HG03558 (cell line): Measurements from ENCODE around the gene AHCYL1.
"Not testable (repeated sequence)": the region's sequence is repeated elsewhere in the genome, so short reads cannot be mapped to it uniquely, and the experiment has no call there.

Experiments used
- ATAC-seq: cut with Tn5 transposase; IDR thresholded peaks from one replicate; pipeline ENCODE4 v1.9.1; 2021; ENCODE audit warnings: moderate number of reproducible peaks; ENCODE audit not compliant: unreplicated experiment; ENCODE audit errors: extremely low read depth

The AHCYL1 gene

GRCh38 chr1:109994654-109995053 is 10.1 kb downstream of the AHCYL1 start:
- no peak for ATAC-seq

GRCh38 chr1:109995536-109995935 is 11.0 kb downstream of the AHCYL1 start:
- ATAC-seq = no peak

DNA sequence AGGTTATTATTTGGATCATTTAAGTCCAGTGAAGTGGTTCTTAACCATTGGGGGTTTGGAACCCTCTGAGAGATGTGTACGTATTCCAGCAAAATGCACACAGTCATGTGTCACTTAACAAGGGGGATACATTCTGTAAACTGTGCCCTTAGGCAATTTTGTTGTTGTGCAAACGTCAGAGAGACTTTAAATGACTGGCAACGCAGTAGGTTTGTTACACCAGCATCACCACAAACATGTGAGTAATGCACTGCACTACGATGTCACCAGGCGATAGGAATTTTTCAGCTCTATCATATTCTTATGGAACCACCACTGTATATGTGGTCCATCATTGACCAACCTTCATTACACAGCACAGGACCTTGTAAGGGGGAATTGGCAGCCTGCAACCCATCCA is 11.9 kb downstream of the AHCYL1 start:
- no peak for ATAC-seq

DNA sequence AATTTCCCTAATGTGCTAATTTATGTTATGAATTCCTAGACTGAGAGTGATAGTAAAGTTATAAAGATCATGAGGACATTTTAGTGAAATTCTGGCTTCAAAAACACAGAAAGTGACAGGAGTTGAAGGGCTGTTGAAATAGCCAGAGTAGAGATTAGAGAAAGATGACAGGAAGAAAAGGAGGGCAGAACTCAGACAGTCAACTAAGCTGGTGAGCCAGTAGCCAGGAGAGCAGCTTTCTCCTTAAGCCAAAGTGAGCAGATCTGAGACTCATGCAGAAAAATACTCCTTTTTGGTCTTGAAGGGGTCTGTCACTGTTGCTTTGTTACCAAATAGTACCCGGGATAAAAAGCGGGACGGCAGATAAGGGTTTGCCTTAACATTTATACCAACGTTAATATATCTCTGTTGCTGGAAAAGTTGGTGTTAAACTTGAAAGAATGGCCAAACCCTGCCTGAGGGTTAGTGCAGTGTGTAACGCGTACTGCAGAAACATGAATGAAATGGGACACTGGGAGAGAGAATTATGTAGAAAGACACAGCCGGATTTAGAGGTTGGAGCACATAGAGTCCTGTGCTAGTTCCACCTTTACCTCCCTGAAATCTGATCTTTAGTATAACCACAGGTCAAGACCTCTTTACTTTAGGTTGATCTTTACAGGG is 12.8 kb downstream of the AHCYL1 start:
- ATAC-seq = no peak

DNA sequence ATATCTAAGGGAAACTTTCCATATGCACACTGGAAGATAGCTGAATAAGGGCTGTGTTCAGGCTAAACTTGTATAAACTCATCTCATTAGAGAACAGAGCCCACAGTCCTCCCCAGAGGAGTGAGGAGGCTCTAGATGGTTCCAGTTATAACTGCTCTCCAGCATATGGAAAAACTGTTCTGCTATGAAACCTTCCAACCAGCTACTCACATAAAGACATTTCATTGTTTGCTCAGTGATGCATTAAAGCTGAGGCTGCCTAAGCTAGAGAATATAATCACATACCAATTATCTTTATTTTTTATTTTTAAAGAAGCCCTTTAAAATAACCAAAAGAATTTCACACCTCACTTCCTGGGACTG is 13.3 kb downstream of the AHCYL1 start:
- no peak for ATAC-seq

GRCh38 chr1:110002695-110003094 is 18.1 kb downstream of the AHCYL1 start:
- no peak for ATAC-seq

- no peak for ATAC-seq
These were observed 19.3 kb downstream of the AHCYL1 start for GRCh38 chr1:110003747-110004428.

DNA sequence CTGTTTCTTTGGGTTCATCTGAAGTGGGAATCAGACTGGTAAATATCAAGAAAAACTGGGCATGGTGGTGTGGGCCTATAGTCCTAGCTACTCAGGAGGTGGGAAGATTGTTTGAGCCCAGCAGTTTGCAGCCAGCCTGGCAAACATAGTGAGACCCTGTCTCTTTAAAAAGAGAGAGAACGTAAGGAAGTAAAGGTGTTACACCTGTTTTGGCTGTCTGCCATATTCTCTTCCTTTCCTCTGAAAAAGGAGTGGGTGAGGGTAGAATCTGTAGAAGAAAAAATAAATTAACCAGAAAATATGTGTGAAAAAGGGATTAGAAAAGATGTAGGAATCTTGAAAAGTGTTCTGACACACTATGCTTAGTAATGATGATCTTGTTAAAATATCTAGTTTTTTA is 20.0 kb downstream of the AHCYL1 start:
- ATAC-seq = no peak

- no peak for ATAC-seq
These were observed 21.4 kb downstream of the AHCYL1 start for GRCh38 chr1:110005971-110006370.

DNA sequence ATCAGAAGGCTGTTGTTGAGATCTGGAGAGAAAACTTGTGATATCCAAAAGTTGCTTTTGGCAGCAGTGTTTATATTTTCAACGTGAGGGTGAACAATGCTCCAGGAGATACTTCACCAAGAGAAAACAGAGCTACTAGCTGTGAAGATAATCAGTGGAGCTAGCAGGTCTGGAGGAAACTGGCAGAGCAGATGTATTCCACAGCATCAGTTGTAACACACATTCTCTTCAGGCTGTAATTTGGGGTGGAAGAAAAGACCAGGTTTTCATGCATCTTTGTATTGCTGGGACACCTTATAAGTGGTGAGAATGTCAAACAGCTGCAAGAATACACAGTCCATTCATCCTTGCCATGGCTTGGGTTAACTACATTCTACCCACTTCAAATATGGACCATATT is 22.0 kb downstream of the AHCYL1 start:
- no peak for ATAC-seq

DNA sequence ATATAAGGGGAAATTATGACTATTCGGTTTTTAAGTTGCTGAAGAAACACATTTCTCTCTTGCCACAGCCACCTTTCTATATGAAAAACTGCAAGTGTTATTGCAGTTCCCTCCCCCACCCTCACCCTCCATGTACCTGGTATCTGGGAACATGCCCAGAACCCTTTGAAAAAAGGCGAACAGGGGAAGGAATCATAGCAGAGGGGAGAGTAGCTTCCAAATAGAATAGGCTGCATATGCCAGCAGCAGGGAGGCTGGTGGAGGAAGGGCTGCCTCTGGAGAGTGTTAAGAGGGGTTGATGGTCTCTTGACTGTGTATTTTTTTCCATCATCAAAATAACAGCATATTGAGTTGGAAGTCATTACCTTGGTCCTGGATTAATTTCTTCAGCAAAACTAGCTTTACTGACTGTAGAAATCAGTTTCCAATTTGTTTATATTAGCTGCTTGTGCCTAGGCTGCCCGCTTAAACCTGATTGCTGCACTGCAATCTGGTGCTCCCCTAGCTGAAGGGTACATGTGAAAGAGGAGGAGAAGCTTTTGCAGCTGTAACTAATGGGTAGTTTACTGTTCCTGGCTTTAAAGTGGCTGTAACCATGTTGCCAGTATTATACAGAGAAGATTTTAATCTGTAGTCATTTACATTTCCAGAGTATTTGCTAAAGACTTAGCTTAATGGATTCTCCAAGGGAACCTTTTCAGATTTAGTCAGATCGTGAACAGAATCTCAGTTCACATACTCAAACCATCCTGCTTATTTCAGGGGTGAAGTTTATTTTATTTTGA is 22.7 kb downstream of the AHCYL1 start:
- no peak for ATAC-seq

- ATAC-seq = no peak
These were observed 24.5 kb downstream of the AHCYL1 start for GRCh38 chr1:110008971-110009565.

DNA sequence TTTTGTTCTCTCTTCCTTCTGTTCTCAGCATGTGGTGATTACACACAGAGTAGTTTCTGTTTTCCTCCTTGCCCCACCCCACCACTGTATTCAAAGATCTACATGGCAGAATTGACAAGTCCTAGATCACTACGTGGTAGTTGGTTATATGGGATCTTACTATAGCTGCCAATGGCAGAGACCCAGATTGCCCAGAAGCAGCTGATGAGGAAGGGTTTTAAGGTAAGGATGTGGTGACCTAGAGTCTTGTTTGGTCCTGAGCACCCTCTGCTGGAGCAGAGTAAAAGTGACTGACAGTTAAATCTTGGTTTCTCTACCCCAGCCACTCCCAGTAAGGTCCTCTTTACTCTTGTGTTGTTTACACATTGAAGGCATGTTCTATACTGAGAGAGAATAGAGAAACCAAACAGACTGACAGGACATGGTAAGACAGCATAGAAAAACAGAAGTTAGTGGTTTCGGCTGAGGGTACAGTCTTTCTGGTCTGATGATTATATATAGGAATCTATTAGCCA is 27.0 kb downstream of the AHCYL1 start:
- ATAC-seq = peak; percentile 95

- peak; percentile 27 for ATAC-seq
These were observed 27.7 kb downstream of the AHCYL1 start for GRCh38 chr1:110012100-110012780.

- no peak for ATAC-seq
These were observed 33.2 kb downstream of the AHCYL1 start for GRCh38 chr1:110017792-110018191.

- no peak for ATAC-seq
These were observed 33.8 kb downstream of the AHCYL1 start for GRCh38 chr1:110018396-110018795.

- no peak for ATAC-seq
These were observed 35.2 kb downstream of the AHCYL1 start for GRCh38 chr1:110019770-110020169.

- no peak for ATAC-seq
These were observed 36.7 kb downstream of the AHCYL1 start for GRCh38 chr1:110021285-110021684.

DNA sequence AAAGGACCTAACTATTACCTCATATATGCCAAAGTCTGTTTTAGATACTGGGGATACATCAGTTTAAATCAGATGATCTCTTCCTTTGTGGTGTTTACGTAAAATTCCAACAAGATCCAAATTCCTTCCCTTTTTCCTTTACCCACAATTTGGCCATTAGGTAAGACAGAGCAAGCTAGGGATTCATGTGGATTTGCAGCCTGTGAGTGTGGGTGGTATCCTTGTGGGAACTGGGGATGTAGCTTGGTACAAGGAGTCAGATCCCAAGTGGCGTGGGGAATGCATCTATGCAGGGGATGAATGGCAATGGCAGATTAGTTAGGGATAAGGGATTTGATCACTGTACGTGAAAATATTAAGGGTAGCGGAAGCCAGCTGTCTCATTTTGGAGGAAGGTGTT is 40.0 kb downstream of the AHCYL1 start:
- no peak for ATAC-seq

DNA sequence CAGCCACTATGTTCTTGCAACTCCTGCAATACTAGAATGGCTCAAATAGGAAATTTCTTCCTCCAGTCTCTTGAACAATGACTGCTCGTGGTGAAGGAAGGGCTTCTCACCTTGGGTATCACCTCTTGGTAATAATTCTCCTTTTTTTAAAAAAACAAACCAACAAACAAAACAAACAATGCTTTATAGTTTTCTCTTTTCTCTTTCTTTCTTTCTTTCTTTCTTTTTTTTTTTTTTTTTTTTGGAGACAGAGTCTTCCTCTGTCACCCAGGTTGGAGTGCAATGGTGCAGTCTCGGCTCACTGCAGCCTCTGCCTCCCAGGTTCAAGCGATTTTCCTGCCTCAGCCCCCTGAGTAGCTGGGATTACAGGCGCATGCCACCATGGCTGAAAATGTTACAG is 46.1 kb downstream of the AHCYL1 start:
- not testable (repeated sequence) for ATAC-seq
